Measurements from ENCODE around the gene GRK6.
"Not testable (repeated sequence)": the region's sequence is repeated elsewhere in the genome, so short reads cannot be mapped to it uniquely, and the experiment has no call there.

The GRK6 gene

DNA sequence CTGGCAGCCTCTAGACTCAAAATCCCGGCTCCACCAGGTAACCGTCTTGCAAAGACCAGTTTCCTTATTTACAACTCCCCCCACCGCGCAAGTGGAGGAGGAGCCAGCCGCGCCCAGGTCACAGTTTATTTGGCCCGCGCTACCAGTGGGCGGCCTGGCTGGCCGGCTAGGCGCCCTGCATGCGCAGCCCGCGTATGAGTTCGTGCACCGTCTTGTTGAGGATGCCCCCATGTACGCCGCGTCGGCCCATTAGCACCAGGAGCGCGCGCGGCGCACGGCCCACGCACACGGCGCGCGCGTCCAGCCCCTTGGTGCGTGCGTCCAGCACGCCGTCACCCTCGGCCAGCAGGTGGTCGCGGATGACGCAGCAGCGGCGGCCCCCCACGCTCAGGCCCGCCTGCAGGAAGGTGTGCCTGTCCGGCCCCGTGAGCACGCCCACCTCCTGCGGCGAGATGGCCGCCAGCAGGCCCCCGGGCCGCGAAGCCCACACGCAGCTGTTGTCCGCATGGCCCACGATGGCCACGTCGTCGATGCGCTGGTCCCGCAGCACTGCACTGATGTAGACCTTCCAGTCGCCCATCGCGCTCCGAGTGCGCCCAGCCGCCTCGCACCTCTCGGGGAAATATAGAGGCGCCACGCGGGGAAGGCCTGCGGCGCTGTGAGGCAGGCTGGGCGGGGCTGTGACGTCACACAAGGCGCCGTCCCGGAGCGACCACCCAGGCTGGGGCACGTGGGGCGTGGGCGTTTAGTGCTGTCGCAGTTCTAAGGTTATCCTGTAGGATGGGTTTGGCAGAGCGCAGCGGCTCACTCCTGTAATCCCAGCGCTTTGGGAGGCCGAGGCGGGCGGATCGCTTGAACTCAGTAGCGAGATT, 26.2 kb upstream of the GRK6 start, which contains the start of gene PFN3:
Gene PFN3, minus strand, starts transcription at position 665 of the 872 bp plus-strand sequence. Its CDS starts 85 bp downstream, at position 580.
- DNase-seq, result no peak

- DNase-seq, result peak; percentile 63 to 79
These were observed 24.0 kb upstream of the GRK6 start for GRCh38 chr5:177402271-177403043.

- DNase-seq, result no peak
These were observed 23.2 kb upstream of the GRK6 start for GRCh38 chr5:177403102-177403791.

DNA sequence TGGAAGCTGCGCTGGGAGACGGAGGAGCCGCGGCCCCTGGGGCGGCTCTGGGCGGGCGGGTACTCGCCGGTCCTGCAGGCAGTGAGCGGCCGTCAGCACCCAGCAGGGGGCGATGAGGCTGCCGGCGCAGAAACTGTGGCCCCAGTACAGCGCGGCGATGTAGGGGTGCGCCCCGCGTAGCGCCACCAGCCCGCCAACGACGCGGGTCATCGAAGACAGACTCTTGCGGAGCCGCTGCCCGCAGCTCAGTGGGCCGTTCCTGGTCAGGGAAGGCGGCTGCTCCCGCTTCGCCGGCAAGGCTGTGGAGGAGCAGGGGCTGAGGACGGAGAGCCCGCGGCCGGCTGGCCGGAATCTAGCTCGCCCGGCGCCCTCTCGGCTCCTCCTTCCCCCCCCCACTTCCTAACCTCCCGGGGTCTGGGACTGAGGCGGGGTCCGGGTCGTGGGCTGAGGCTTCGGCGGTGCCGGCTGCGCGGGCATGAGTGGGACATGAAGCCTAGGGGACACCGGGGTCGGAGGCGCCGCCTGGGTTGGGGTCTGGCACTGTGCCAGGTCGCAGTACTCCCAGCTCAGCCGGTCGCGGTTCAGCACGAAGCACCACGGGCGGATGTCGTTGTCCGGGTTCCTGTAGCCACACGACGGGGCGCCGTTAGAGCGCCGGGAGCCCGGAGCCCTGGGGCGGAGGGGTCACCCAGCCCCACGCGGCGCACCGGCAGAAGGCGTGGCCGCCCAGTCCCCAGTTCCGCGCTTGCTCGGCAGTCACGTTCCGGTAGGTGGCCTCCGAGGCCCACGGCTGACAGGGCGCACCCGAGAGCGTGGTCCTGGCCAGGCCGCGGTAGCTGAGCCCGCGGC, 22.5 kb upstream of the GRK6 start:
- peak; percentile 62 to 87 for DNase-seq

GRCh38 chr5:177404641-177405179, 21.8 kb upstream of the GRK6 start:
- DNase-seq, result no peak

- no peak for DNase-seq
These were observed 21.2 kb upstream of the GRK6 start for GRCh38 chr5:177405312-177405711.

DNA sequence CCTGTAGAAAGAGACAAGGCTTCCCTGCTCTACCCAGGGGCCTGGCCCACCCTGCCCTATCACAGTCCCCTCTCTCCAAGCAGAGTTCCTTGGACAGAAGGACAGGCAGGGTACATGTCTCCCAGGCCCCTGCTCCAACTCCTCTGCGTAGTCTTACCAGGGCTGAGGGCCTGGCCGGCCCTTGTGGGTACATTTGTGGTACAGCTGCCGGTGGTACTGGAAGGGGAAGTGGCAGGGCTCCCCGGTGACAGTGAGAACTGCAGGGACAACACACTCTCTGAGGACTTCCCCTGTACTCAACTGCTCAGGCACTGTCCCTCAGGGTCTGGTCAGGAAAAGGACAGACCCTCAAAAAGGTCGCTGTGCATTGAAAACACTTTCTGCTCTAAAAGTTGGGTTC, 20.7 kb upstream of the GRK6 start:
- DNase-seq, result no peak

DNA sequence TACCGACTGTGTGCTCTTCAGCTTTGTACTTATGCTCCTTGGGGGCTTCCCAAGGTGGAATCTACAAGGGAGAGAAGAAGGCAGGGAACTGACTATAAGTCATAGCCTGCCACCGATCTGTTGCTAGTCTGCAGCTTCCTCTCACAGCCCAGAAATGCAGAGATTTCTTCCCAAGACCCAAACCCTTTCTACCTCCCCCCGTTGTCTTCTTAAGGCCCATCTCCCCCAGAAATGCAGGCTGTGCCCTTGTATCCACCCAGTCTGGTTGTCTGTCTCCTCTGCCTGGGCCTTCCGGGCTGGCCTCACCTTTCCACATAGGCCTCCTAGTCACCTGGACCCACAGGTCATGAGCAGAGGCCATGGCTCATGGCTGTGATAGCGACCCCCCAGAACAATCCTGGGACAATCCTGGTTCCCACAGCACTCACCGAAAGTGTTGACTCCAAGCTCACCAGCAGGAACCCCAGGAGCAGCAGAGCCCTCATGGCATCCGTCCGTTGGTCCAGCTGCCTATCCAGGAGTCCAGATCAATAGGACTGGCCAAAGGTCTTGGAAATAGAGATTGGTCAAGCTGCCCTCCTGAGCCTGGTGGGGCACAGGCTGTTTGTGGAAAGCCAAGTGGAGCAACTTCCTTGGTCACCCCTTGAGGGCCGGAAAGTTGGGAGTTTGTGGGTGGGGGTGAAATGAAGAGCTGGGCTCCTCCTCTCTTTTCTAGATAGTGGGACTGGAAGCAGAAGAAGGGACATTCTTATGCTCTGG, 17.3 kb upstream of the GRK6 start, which contains the start of gene F12:
Gene F12, minus strand, starts transcription at position 522 of the 759 bp plus-strand sequence. Its CDS starts 37 bp downstream, at position 485.
- no peak for DNase-seq

DNA sequence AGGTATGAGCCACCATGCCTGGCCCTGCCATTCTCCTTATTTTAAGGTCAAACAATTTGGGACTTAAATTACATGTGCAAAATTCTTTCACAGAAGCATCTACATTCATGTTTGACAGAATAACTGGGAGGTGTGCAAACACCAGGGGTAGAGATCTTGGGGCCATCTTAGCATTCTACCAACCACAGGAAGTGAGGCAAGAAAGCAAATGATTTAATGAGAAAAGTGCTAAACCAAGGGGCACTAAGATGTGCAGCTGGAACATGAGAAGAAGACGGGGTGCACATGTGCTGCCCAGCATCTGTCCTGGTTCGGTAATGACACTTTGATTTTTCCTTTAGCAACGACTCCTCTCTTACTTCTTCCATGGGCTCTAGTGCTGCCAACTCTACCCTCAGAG, 15.9 kb upstream of the GRK6 start:
- no peak for DNase-seq

- DNase-seq, result no peak
These were observed 13.8 kb upstream of the GRK6 start for GRCh38 chr5:177412603-177413233.

DNA sequence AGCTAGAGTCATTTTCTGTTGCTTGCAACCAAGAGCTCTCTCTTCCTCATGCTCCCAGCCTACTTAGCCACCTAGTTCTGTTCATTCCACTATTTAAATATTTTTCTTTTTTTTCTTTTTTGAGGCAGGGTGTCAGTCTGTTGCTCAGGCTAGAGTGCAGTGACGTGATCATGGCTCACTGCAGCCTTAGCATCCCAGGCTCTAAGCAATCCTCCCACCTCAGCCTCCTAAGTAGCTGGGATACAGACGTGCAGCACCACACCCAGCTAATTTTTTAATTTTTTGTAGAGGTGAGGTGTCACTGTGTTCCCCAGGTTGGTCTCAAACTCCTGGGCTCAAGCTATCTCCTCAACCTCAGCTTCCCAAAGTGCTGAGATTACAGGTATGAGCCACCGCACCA, 12.0 kb upstream of the GRK6 start:
- DNase-seq, result no peak

GRCh38 chr5:177417081-177417480, 9.4 kb upstream of the GRK6 start:
- not testable (repeated sequence) for DNase-seq

DNA sequence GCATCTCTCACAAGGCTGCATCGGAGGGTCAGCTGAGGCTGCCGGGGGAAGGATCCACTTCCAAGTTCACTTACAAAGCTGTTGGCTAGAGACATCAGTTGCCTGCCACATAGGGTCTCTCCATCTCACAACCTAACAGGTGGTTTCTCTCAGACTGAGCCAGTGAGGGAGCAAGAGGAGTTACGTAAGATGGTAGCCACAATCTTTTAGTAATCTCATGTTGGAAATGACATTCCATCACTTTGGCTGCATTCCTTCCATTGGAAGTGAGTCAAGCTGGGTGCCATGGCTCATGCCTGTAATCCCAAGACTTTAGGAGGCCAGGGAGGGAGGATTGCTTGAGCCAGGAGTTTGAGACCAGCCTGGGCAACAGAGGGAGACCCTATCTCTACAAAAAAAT, 7.4 kb upstream of the GRK6 start:
- DNase-seq, result no peak

GRCh38 chr5:177420472-177420871, 6.0 kb upstream of the GRK6 start:
- DNase-seq, result not testable (repeated sequence)

- no peak for DNase-seq
These were observed 5.2 kb upstream of the GRK6 start for GRCh38 chr5:177421062-177421798.

DNA sequence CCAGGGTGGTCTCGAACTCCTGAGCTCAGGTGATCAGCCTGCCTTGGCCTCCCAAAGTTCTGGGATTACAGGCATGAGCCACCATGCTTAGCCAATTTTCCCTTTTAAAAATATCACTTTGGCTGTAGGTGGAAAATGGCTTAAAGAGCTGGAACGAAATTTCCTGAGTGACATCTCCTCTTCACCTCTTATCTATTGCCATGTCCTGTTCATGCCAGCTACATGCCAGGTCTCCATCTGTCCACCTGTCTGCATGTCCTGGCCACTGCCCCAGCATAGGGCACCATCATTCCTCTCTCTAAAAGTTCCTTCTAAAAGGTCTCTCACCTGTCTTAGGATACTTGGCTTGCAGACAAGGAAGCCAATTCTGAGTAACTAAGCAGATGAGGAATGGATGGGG, 2.8 kb upstream of the GRK6 start:
- no peak for DNase-seq

DNA sequence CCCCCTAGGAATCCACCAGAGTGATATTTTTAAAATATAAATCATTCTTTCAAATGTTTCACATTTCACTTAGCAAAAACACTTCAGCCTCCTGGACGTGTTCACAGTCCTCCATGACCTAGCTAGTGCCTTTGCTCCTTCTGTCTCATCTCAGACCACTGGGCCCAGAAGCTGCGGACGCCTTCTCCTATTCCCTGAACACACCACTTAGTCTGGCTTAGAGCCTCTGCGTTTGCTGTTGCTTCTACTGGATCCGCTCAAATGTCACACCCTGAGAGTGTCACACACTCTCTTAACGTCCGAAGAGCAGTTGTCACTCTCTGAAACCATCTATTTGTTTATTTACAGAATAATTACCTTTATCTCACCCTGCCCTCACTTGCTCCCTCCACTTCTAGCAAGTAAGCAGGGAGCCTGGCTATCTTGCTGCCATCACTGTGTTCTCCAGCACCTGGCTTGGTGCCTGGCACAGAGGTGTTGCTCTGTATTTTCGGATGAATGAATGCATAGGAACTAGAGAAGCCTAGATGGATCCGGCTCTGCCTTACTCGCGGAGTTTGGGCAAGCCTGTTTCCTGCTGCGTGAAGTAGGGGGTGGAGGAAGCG, 1.2 kb upstream of the GRK6 start:
- DNase-seq, result no peak

DNA sequence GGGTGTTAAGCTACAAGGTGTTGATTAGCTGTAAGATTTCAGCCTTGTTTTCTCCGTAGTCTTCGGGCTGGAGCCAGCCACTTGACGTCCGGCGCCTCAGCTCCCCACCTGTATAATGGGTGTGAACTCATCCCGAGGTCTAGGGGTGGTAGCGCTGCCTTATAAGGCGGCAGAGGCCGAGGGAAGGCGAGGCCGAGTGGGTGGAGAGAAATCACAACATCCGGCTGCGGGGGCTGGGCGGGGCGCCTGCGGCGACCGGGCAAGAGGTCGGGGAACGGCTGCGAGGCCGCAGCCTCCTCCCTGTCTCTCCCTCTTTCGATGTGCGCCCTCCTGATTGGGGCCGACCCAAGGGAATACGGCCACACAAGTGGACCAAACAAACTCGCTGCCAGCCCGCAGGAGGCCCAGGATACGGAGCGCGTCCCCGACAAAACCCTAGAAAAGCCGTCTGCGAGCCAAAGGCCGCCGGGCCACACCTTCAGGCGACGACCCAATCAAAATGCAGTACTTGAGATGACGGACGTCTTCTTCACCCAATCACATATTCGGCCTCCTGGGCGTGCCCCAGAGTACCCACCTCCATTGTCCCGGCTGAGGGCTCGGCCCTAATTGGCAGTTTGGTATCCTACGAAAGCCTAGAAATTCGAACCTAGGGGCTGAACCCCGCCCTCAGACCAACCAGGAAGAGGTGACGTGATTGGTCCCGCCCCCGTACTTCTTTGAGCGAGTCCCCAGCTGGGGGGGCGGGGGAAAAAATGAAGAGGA, 493 bp upstream of the GRK6 start:
- DNase-seq, result peak; percentile 100
